ENCODE measurements around the gene MARCHF11. TPM values are rescaled to one million over a fixed set of nuclear protein-coding genes. Genes with fewer than 3 reads are reported as not detected.

Gene MARCHF11
- total and polyA plus RNA-seq, 2 of the 8 experiments (the other 6 are each of a cell fraction or from before 2014, with no cell fraction given), result 0.27 to 0.82 TPM

GRCh38 chr5:16135003-16135402 lies 44.6 kb downstream of the MARCHF11 start:
- no peak overlapping the region for H3K23ac ChIP-seq (ENCODE audit: insufficient read length)
- no peak overlapping the region for H3K4me3 ChIP-seq (ENCODE audit: extremely low read depth in 1 of 4, insufficient read depth in 2 of 4, low read depth in 3 of 4, low read length in 4 of 4)
- no peaks in the 10 kb centered on the region for H4K20me1 ChIP-seq (replicated peaks in 1 of 2; ENCODE audit: control insufficient read depth in 1 of 2, insufficient read depth in 2 of 2, low read length in 2 of 2)
- no peak for FAIRE-seq
- no peak overlapping the region for H3K4ac ChIP-seq (replicated peaks; ENCODE audit: insufficient read length, low read depth, low read length)
- no peaks in the 10 kb centered on the region for H3K4me1 ChIP-seq (replicated peaks in 1 of 4; ENCODE audit: control insufficient read depth in 3 of 4, insufficient read depth in 4 of 4, low read length in 3 of 4)
- no peak overlapping the region for H3K27ac ChIP-seq (ENCODE audit: low read depth, low read length)
- H3K27me3 ChIP-seq (replicated peaks in 1 of 4; ENCODE audit: control insufficient read depth in 3 of 4, extremely low read depth in 1 of 4, insufficient read depth in 3 of 4, low read length in 3 of 4), result no peaks in the 10 kb centered on the region
- H3K9ac ChIP-seq (replicated peaks in 1 of 4; ENCODE audit: extremely low read depth in 1 of 4, low read depth in 3 of 4, low read length in 3 of 4), result no peak overlapping the region
- H3K14ac ChIP-seq (ENCODE audit: insufficient read length), result no peak overlapping the region
- H2BK15ac ChIP-seq (ENCODE audit: low read length), result no peak overlapping the region
- H4K5ac ChIP-seq (ENCODE audit: insufficient read length, low read depth, low read length), result no peak overlapping the region
- WGBS, 2 experiments (ENCODE audit: extremely low coverage in 1 of 2, insufficient coverage in 1 of 2, insufficient read length in 1 of 2, insufficient replicate concordance in 2 of 2, low coverage in 1 of 2, low lambda C conversion rate in 2 of 2, missing lambda C conversion rate in 1 of 2), result 67% methylated on average over 1 of the region's 1 CpG; no CpG with 5 or more reads in 1 of the 2 experiments
- H3K79me2 ChIP-seq (ENCODE audit: control insufficient read depth in 1 of 2, insufficient read depth in 2 of 2, low read length in 2 of 2), result no peaks in the 10 kb centered on the region
- H4K91ac ChIP-seq (replicated peaks; ENCODE audit: insufficient read length, low read length), result no peak overlapping the region
- H2BK120ac ChIP-seq (replicated peaks; ENCODE audit: low read depth, low read length), result no peak overlapping the region
- no peak overlapping the region for H3K4me2 ChIP-seq (ENCODE audit: insufficient read depth in 1 of 2, low read depth in 2 of 2, low read length in 2 of 2)
- no peak overlapping the region for H2BK5ac ChIP-seq (ENCODE audit: low read depth, low read length)
- no peak overlapping the region for H3K56ac ChIP-seq (replicated peaks; ENCODE audit: insufficient read length, low read depth, low read length)
- H3K79me1 ChIP-seq (ENCODE audit: low read depth, low read length), result no peaks in the 10 kb centered on the region
- no peak overlapping the region for H2BK12ac ChIP-seq (ENCODE audit: low read depth, low read length)
- DNase-seq (ENCODE audit: low read depth in 1 of 2, low spot score in 2 of 2), result no peak
- H2BK20ac ChIP-seq (ENCODE audit: low read length), result no peak overlapping the region
- ChIA-PET POLR2A (ENCODE audit: partially characterized antibody) (no interaction called here), CTCF (ENCODE audit: partially characterized antibody) (no interaction called here)
- H2AFZ ChIP-seq (ENCODE audit: low read length), result no peak overlapping the region
- no peaks in the 10 kb centered on the region for H3K23me2 ChIP-seq (ENCODE audit: low read depth, low read length)
- no peaks in the 10 kb centered on the region; a peak in 1 of 8 replicates for H3K36me3 ChIP-seq (ENCODE audit: control insufficient read depth in 2 of 4, insufficient read depth in 4 of 4, low read length in 3 of 4)
- H3K9me3 ChIP-seq (ENCODE audit: insufficient read depth in 2 of 2, low read depth in 1 of 2, low read length in 1 of 2), result peaks cover 12 to 17% of the 10 kb centered on the region in 2 experiments
- H3K18ac ChIP-seq (ENCODE audit: extremely low read depth, low read length), result no peak overlapping the region
- no peak overlapping the region for H2AK5ac ChIP-seq (ENCODE audit: low read depth, low read length)
- H4K8ac ChIP-seq (ENCODE audit: extremely low read depth, insufficient read depth, low read length), result no peak overlapping the region
- TF ChIP-seq RFX5 (IDR thresholded peaks at IDR 0.05; ENCODE audit: borderline replicate concordance, low read depth, low read length) (no peak), TAF7 (optimal IDR thresholded peaks at IDR 0.05; ENCODE audit: borderline replicate concordance, low read depth, low read length) (no peak), SP1 (IDR thresholded peaks at IDR 0.05; ENCODE audit: low read depth, low read length) (no peak), RAD21 (IDR thresholded peaks at IDR 0.05 in 1 of 2, conservative IDR thresholded peaks at IDR 0.05 in 1 of 2; ENCODE audit: low read depth in 2 of 2, low read length in 2 of 2) (no peak), MAX (IDR thresholded peaks at IDR 0.05) (no peak), ZNF274 (IDR thresholded peaks at IDR 0.05; ENCODE audit: borderline replicate concordance, extremely low read depth, low read length) (no peak), USF2 (IDR thresholded peaks at IDR 0.05; ENCODE audit: low read length) (no peak), TEAD4 (IDR thresholded peaks at IDR 0.05; ENCODE audit: low read depth, low read length) (no peak), CHD2 (IDR thresholded peaks at IDR 0.05; ENCODE audit: low read length) (no peak), NANOG (IDR thresholded peaks at IDR 0.05; ENCODE audit: insufficient read depth, low read depth, low read length, poor library complexity, severe bottlenecking) (no peak), RNF2 (IDR thresholded peaks at IDR 0.05; ENCODE audit: borderline replicate concordance, low read depth, low read length, missing control alignments, poor library complexity, severe bottlenecking) (no peak), E2F6 (IDR thresholded peaks at IDR 0.05) (no peak)

Data from H1 (cell line).